GM12878 (cell line): ENCODE measurements around the gene ARHGEF10L. TPM values are rescaled to one million over a fixed set of nuclear protein-coding genes. Genes with fewer than 3 reads are reported as not detected.

Source experiments
- ATAC-seq: fragments of 200-7000 bp; cut with Tn5 transposase; 3 replicates; pipeline ENCODE4 v1.9.1; 2020; ENCODE audit warnings: mild to moderate bottlenecking, moderate library complexity
- BruUV-seq: library from RNA; stranded (reverse); fragments of 400-500 nt; replicated peaks from 2 replicates; lab custom pipeline; 2021; lab: Mats Ljungman, UMichigan
- CTCF ChIA-PET: fragments of 300-600 bp; sonication (Branson Sonifier 250); formaldehyde crosslinking; extraction: SDS; loops from one replicate; lab custom pipeline; 2021; ENCODE audit warnings: inconsistent platforms; lab: Yijun Ruan, JAX
- POLR2A ChIA-PET: fragments of 350-600 bp; formaldehyde crosslinking; extraction: SDS; loops from one replicate; lab custom pipeline; 2021; ENCODE audit warnings: inconsistent platforms; lab: Charles Lee
- RAD21 ChIA-PET: fragments of 300-600 bp; sonication (Branson Sonifier 250); formaldehyde crosslinking; loops from one replicate; lab custom pipeline; 2023; ENCODE audit warnings: antibody characterized with exemption; ENCODE audit not compliant: unreplicated experiment; lab: Charles Lee
- SMC1A ChIA-PET: fragments of 300-600 bp; sonication (Branson Sonifier 250); formaldehyde crosslinking; loops from one replicate; lab custom pipeline; 2023; ENCODE audit not compliant: unreplicated experiment, uncharacterized antibody; lab: Charles Lee
- DNase-seq: peaks from one replicate; pipeline ENCODE4 v3.0.0-alpha.2; 2011; ENCODE audit warnings: low read depth, low spot score
- FAIRE-seq: peaks from 3 replicates; lab custom pipeline; 2011; peaks lifted over from hg19 to GRCh38; lab: Jason Lieb, UNC
- H2AFZ ChIP-seq: 2 replicates; pipeline ENCODE4 v1.6.0; 2011; ENCODE audit warnings: low read depth, low read length, control low read depth; ENCODE audit not compliant: control insufficient read depth
- H3K27ac ChIP-seq: 2 replicates; pipeline ENCODE4 v1.5.1; 2011; ENCODE audit warnings: control low read depth; ENCODE audit not compliant: control insufficient read depth, insufficient read depth
- H3K27me3 ChIP-seq, 2 experiments: replicated peaks in 1 of 2; 2 replicates each; pipeline versions ENCODE4 v1.6.0 to v1.6.1; 2011; ENCODE audit warnings: low read length in 1 of 2; ENCODE audit not compliant: control insufficient read depth in 2 of 2, insufficient read depth in 2 of 2
- H3K36me3 ChIP-seq, 2 experiments: 2 replicates each; pipeline ENCODE4 v1.5.1; 2011; ENCODE audit warnings: low read length in 1 of 2; ENCODE audit not compliant: control insufficient read depth in 2 of 2, insufficient read depth in 2 of 2
- H3K4me1 ChIP-seq: 2 replicates; pipeline ENCODE4 v1.6.1; 2011; ENCODE audit warnings: mild to moderate bottlenecking, low read length, moderate library complexity, mixed read lengths; ENCODE audit not compliant: control insufficient read depth, insufficient read depth
- H3K4me2 ChIP-seq: 2 replicates; pipeline ENCODE4 v1.6.0; 2011; ENCODE audit warnings: control low read depth; ENCODE audit not compliant: control insufficient read depth, insufficient read depth
- H3K4me3 ChIP-seq: fragments of 200-600 bp; sonication (generic); 2 replicates; pipeline ENCODE4 v1.5.1; 2016
- H3K79me2 ChIP-seq: 2 replicates; pipeline ENCODE4 v1.6.0; 2011; ENCODE audit warnings: low read length; ENCODE audit not compliant: control insufficient read depth, insufficient read depth
- H3K9ac ChIP-seq: 2 replicates; pipeline ENCODE4 v1.8.0; 2011; ENCODE audit warnings: low read length, control low read depth, mixed read lengths; ENCODE audit not compliant: control insufficient read depth, insufficient read depth
- H3K9me3 ChIP-seq: replicated peaks from 3 replicates; pipeline ENCODE4 v1.5.1; 2011; ENCODE audit warnings: mild to moderate bottlenecking, low read length; ENCODE audit not compliant: control insufficient read depth, insufficient read depth
- H4K20me1 ChIP-seq: 2 replicates; pipeline ENCODE4 v1.6.0; 2011; ENCODE audit not compliant: control insufficient read depth, insufficient read depth
- ATF7 ChIP-seq: fragments of 450-650 bp; IDR thresholded peaks from 2 replicates; pipeline ENCODE4 v1.6.1; 2016; ENCODE audit warnings: low read depth, mild to moderate bottlenecking
- EGR1 ChIP-seq, 2 experiments: IDR thresholded peaks; 1 replicate in 1 of 2; 2 replicates in 1 of 2; pipeline ENCODE4 v1.6.1; 2011 to 2012; ENCODE audit warnings: low read depth in 2 of 2, low read length in 2 of 2, borderline replicate concordance in 1 of 2, mild to moderate bottlenecking in 1 of 2, moderate library complexity in 1 of 2
- NR2C1 ChIP-seq: fragments of 450-650 bp; IDR thresholded peaks from 2 replicates; pipeline ENCODE4 v1.6.1; 2017; ENCODE audit warnings: antibody characterized with exemption, mild to moderate bottlenecking, moderate library complexity
- SIX5 ChIP-seq: IDR thresholded peaks from 2 replicates; pipeline ENCODE4 v1.6.1; 2011; ENCODE audit warnings: mild to moderate bottlenecking, low read depth, low read length, moderate library complexity; ENCODE audit not compliant: severe bottlenecking
- ZBTB33 ChIP-seq: fragments of 450-650 bp; IDR thresholded peaks from 2 replicates; pipeline ENCODE4 v1.6.1; 2017; ENCODE audit warnings: mild to moderate bottlenecking
- ZNF384 ChIP-seq: IDR thresholded peaks from 2 replicates; pipeline ENCODE4 v1.6.1; 2012; ENCODE audit warnings: low read depth, mild to moderate bottlenecking, low read length, improper control_type of control experiment, borderline replicate concordance
- WGBS: methylation state at CpG from one replicate; pipeline ENCODE4 v1.1.6; 2016; ENCODE audit warnings: low lambda C conversion rate; ENCODE audit not compliant: insufficient replicate concordance, insufficient coverage; ENCODE audit errors: missing lambda C conversion rate; 5-methylcytosine and 5-hydroxymethylcytosine counted together
- in situ Hi-C: fragments of 300-500 bp; cut with MboI; formaldehyde crosslinking; loops from 9 replicates; pipeline ENCODE4 v1.14.3; 2018; ENCODE audit warnings: mixed read lengths
- intact Hi-C: fragments of 100-400 bp; cut with micrococcal nuclease; formaldehyde crosslinking; loops from one replicate; pipeline ENCODE4 v1.14.2; 2022; ENCODE audit not compliant: unreplicated experiment
- polyA plus RNA-seq, 11 experiments: library from polyadenylated mRNA; depleted of rRNA in 4 of 11; unstranded in 6 of 11; stranded (reverse) in 5 of 11; fragments of >200 nt; fragmentation: Nextera tagmentation in 4 of 11; fragmentation: Illumina TruSeq in 1 of 11; extraction: Ambion mirVana in 4 of 11; extraction: Trizol in 1 of 11; gene quantifications; 1 replicate in 1 of 11; 2 replicates in 10 of 11; pipeline versions ENCODE4 v1.2.1 to v1.2.3, GENCODE V29; 2011 to 2016; ENCODE audit warnings: inconsistent platforms in 2 of 11, missing spikeins in 2 of 11, low read depth in 1 of 11
- total RNA-seq, 4 experiments: library from RNA; depleted of rRNA in 3 of 4; stranded (reverse); fragments of >200 nt in 3 of 4; fragmentation: Illumina TruSeq in 1 of 4; extraction: Trizol in 1 of 4; gene quantifications; 2 replicates each; pipeline versions ENCODE4 v1.2.1 to v1.2.3, GENCODE V29; 2013 to 2021

The ARHGEF10L gene
- total and polyA plus RNA-seq, 10 of the 15 experiments (the other 5 are each of a cell fraction or from before 2014, with no cell fraction given), result 0.05 to 0.94 (median 0.28) TPM; not detected in 2

GRCh38 chr1:17594690-17595601 is 55.4 kb downstream of the ARHGEF10L start:
- ATAC-seq, result no peak
- RAD21 ChIA-PET, result interaction anchor here (0.6 to 1.3 kb wide), 4 partner anchors 8 to 58 kb away, joined by 3 to 4 read pairs (median 3); no protein-coding TSS in a partner anchor

More at GRCh38 chr1:17594690-17595601, 55.4 kb downstream of the ARHGEF10L start:
- intact Hi-C loops, result no loop called here
- H3K9ac ChIP-seq, result no peak overlapping the region
- no peaks in the 10 kb centered on the region for H3K36me3 ChIP-seq
- no peaks in the 10 kb centered on the region for H3K4me1 ChIP-seq
- no peaks in the 10 kb centered on the region for H3K9me3 ChIP-seq
- no peak overlapping the region for H3K27ac ChIP-seq
- no peak for FAIRE-seq
- TF ChIP-seq NR2C1, result no peak
- TF ChIP-seq EGR1 (IDR thresholded peaks at IDR 0.05; ENCODE audit: borderline replicate concordance in 1 of 2, low read depth in 2 of 2, low read length in 2 of 2), result no peak
- TF ChIP-seq ZNF384, result peak; percentile 70; the same call in 1 of the 2 replicates
- no peak for TF ChIP-seq SIX5
- no peak for TF ChIP-seq ZBTB33
- 0 out of 2 replicates have a peak, but pooled peaks have one; percentile 15 for TF ChIP-seq ATF7
- peaks cover 0 to 4% of the 10 kb centered on the region in 2 experiments; a peak in 1 of 4 replicates for H3K27me3 ChIP-seq
- H3K79me2 ChIP-seq, result no peaks in the 10 kb centered on the region
- SMC1A ChIA-PET, result interaction anchor here (0.9 to 1.2 kb wide), 2 partner anchors 13 to 20 kb away, joined by 3 to 4 read pairs; no protein-coding TSS in a partner anchor
- no peak overlapping the region for H3K4me3 ChIP-seq
- DNase-seq, result no peak
- POLR2A ChIA-PET, result interaction anchor here (0.6 kb wide), 3 partner anchors 14 to 263 kb away, joined by 4 to 7 read pairs (median 4); no protein-coding TSS in a partner anchor
- WGBS, result 11% methylated on average over 8 of the region's 8 CpGs
- BruUV-seq, result no TSS peak
- H4K20me1 ChIP-seq, result no peaks in the 10 kb centered on the region
- in situ Hi-C loops, result no loop called here
- H3K4me2 ChIP-seq, result no peak overlapping the region
- CTCF ChIA-PET, result interaction anchor here (1.0 to 1.4 kb wide), 2 partner anchors 20 to 92 kb away, joined by 3 to 5 read pairs; no protein-coding TSS in a partner anchor
- no peak overlapping the region for H2AFZ ChIP-seq
